Measurements from ENCODE around the gene PRSS21.

Gene PRSS21, protein sequence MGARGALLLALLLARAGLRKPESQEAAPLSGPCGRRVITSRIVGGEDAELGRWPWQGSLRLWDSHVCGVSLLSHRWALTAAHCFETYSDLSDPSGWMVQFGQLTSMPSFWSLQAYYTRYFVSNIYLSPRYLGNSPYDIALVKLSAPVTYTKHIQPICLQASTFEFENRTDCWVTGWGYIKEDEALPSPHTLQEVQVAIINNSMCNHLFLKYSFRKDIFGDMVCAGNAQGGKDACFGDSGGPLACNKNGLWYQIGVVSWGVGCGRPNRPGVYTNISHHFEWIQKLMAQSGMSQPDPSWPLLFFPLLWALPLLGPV

DNA sequence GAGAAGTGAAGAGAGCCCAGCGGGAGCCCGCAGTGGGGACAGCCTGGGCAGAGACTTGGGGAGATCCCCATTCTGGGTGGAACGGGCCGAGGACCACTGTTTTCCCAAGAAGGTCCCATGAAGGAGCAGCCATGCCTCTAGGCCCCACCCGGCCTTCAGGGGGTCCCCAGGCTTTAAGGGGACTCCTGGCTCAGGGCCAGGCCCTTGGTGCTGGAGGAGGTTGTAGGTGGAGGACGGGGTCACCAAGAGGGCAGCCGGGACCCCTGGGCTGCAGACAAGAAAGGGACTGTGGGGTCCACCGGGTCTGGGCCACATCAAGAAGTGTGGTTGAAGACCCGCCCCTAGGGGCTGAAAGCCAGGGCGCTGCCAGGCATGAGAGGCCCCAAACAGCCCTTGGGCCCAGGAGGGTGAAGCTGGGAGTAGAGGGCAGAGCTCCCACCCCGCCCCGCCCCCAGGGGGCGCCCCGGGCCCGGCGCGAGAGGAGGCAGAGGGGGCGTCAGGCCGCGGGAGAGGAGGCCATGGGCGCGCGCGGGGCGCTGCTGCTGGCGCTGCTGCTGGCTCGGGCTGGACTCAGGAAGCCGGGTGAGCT, at the start of gene PRSS21:
PRSS21 (plus strand) TSS at position 487 of the 589 bp plus-strand sequence; CDS start at position 519, 32 bp downstream.
- no peak for DNase-seq

DNA sequence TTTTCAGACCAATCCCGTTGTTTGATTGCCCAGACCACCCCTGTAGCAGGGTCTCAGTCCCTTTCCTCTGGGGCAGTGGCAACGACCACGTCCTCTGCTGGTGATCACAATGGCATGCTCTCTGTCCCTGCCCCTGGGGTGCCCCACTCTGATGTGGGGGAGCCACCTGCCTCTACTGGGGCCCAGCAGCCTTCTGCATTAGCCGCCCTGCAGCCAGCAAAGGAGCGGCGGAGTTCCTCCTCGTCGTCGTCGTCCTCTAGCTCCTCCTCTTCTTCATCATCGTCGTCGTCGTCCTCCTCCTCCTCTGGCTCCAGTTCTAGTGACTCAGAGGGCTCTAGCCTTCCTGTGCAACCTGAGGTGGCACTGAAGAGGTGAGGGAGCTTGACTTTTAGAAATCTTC, 49.1 kb upstream of the PRSS21 start:
- no peak for DNase-seq

DNA sequence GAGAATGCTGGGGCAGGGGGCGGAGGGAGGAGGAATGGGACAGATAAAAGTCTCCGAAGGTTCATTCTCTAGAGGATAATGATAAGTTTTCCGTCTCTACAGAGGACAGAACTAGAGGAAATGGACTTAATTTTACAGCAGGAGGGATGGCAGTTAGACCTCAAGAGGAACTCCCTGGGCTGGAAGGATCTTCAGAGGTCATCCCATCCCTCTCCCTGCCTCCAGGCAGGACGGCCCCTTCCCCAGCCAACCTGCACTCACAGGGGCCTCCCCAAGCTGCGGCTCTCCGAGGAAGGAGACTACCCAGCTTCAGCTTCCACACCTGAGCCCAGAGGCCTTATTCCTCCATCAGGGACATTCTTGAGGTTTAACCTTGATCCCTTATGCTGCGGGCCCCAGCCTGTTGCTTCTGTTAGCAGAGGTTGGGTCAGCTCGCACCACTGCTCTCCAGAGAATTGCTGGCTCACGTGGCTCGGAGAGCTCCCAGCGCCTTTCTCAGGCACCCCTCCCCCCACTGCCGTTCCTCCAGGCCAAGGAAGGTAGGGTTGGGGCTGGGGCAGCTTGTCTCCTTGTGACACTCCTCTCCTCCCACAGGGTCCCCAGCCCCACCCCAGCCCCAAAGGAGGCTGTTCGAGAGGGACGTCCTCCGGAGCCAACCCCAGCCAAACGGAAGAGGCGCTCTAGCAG, 48.5 kb upstream of the PRSS21 start:
- no peak for DNase-seq

DNA sequence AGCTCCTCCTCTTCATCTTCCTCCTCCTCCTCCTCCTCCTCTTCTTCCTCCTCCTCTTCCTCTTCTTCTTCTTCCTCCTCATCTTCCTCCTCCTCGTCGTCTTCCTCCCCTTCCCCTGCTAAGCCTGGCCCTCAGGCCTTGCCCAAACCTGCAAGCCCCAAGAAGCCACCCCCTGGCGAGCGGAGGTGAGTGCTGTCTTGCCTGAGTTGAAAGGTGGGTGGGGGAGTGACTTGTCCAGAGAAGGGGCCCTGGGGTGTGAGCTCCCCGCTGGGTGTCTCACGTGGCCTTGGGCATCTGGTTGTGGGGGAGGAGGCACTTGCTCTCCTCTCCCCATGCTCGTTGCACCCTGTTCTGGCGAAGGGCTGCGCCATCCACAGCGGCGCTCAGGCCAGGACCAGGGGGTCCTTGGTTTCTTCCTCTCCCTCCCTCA, 47.9 kb upstream of the PRSS21 start:
- DNase-seq, result no peak

DNA sequence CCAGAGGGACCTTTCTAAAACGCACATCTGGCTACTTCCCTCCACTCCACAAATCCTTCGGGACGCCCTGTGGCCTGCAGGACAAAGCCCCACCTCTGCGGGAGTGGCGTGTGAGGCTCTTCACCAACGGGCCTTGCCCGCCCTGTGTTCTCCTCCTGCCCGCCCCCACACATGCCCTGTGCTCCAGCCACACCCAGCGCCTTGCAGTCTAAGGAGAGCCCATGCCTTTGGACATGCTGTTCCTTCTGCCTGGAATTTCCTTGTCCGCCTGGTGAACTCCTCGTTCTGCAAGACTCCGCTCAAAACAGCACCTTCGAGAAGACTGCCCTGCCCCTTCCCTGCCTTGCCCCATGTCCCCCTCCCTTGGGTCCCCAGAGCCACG, 47.4 kb upstream of the PRSS21 start:
- DNase-seq, result no peak

DNA sequence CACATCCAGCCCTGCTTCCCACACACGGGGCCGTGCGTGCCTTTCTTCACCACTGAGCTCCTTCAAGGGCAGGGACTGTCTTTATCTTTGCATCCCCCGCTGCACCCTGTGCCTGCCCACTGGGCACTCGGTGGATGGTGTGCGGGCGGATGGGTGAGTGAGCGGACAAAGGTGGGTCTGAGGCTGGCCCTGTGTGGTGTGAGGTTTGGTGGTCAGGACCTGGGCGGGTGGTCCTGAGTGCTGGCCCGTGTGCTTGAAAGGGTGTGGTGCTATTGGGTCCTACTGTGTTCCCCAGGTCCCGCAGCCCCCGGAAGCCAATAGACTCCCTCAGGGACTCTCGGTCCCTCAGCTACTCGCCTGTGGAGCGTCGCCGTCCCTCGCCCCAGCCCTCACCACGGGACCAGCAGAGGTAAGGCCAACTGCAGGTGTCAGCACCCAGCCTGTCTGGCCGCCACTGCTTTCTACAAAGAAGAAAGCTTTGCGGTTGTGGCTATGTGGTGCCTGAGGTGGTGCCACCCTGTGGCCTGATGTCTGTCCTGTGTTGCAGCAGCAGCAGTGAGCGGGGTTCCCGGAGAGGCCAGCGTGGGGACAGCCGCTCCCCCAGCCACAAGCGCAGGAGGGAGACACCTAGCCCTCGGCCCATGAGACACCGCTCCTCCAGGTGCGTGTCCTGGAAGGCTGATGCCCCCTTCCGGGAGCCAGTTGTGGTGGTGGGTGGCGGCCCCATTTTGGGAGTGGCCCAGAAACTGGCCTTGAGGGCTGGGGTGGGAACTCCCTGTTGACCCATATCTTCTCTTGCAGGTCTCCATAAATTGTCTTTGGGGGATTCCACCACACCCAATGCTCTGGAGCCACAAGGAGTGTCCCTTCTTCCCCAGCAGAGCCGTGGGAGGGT, 46.7 kb upstream of the PRSS21 start:
- DNase-seq, result no peak

DNA sequence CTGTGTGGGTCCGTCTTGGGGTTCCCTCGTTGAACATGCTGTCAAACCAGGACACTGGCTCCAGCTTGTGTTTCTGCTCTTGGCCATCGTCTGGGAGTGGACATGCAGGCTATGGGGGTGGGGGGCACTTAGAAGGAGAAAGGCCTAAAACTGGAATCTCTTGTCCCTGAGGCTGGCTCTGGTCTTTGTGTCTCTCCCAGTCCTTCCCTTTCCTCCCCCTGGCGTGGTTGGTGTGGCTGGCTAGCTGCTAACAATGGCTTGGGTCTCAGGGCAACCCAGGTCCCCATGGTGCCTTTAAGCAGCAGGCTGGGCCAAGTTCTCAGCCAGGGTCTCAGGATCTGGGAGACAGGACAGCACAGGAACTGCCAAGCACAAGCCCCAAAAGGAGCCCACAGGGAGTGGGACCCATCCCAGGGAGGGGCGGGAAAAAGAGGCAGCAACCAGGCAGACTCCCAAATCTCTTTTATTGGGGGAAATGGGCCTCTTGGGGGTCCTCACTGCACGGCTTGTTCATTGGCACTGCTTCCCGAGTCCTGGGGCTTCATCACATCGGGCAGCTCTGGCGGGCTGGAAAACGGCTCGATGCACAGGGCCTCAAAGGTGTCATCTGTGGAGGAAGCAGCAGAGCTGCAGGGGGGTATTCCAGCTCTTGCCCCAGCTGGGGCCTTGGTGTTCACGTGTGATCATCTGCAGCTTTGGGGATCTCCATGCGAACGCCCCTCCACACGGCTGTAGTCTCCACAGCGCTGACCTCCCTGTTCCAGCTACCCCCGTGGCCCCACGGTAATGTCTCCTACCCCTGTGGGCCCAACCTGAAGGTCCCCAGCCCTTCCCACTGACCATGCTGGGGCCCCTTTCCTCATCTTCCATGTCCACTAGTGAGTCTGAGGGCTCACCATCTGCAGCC, 45.3 kb upstream of the PRSS21 start:
- DNase-seq, result no peak

DNA sequence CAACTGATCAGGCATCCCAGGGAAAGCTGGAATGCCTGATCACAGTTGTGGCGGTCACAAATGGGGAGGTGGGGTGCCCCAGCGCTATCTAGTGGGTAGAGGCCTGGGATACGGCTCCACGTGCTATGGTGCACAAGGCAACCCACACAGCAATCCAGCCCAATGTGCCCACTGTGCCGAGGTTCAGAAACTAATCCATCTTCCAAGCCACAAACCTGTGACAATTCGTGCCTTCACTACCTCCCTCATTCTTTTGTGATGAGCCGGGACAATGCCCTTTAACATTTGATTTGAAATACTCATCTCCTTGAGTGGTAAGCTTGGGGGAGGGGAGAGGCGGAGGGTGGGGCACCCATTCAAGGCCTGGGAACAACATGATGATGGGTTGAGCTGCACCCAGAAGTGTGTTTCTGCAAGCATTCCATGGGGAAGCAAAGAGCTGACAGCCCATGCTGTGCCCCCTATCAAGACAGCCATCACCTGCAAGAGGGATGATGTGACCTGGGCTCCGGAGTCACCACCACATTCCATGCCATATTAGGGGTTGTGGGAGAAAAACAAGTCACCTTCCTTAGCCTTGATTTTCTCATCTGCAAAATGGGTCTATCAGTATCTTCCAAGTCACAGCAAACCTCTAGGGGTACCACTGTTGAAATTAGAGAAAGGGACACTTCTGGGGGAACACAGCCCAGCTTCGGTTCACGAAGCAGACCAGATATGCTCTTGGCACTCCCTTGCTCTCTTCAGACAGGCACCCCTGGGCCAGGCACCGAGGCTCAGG, 43.7 kb upstream of the PRSS21 start:
- DNase-seq, result no peak

DNA sequence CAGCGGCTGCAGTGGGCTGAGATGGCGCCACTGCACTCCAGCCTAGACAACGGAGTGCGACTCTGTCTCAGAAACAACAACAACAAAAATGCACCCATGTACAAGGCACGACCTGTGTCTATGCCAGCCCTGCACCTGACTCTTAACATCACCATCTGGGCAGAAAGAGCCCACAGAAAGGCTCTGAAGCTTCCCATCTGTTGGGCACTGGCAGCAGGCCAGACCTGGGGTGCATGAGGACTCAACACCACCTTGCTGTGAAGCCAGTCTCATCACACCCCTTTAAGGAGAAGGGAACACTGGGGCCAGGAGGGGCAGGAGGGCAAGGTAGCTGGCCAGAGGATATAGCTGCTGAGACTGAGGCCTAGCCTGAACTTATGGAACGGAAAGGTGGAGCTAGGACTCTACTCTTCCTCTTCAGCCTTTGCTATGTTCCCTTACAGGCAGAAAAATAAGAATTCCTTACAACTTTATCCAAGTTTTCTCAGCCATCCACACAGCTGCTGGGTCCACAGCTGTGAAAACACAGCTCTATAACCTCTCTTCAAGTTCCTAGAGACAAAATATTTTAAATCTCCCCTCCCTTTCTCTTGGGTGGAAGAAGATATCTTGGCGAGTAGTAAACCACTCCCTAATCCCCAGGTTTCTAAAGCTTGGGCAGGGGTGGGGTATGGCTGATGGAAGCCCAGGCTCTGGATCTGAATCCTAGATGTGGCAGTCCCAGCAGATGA, 42.7 kb upstream of the PRSS21 start:
- peak; percentile 93 to 95 for DNase-seq

DNA sequence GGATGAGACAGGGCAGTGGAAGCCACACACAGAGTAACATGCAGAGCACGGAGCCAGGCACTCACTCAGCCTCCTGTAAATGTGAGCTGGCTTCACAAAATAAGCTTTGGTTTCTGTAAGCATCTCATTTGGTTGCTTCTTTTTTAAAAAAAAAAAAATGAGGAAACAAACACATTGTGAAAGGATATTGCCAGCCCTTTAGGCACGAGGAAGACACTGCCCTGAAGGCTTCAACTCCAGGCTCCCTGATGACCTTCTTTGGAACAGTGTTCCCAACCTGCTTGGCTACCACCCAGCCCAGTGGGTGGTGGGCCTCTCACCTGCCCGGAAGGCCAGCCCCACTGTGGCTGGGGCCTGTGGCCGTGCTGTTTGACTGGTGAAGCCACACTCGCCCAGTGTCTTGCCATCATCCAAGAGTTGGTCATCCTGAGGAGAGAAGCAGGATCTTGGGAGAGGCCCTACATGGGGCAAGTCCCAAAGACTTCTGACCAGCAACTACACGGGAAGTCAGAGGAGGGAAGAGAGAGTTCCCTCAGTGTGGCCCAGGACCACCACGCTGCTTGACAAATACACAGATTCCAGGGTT, 41.8 kb upstream of the PRSS21 start:
- DNase-seq, result no peak

DNA sequence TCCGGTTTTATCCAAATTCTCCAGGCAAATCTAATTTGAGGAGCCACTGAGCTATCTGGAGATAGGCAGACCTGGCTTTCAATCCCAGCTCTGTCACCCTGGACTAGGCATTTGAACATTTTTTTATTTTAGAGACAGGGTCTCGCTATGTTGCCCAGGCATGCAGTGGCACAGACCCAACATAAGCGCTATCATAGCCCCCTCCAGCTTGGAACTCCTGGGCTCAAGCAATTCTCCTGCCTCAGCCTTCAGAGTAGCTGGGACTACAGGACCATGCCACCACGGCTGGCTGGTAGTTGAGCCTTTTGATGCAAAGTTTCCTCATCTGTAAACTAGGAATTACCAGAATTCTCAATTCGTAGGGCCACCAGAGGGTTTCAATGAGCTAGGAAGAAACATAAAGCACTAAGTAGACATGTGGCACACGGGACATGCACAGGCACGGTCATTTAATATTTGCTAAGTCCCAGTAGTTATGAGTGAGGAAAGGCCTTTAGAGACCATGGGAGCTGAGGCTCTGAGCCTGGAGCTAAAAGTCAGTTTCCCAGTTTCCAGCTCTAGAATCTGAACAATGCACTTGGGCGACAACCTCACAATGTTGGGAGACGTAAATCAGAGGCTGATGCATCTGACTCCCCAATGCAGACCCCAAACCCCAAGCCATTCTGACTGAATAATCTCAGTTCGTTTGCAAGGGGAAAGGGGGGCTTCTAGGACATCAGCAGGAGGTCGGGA, 41.1 kb upstream of the PRSS21 start:
- no peak for DNase-seq

DNA sequence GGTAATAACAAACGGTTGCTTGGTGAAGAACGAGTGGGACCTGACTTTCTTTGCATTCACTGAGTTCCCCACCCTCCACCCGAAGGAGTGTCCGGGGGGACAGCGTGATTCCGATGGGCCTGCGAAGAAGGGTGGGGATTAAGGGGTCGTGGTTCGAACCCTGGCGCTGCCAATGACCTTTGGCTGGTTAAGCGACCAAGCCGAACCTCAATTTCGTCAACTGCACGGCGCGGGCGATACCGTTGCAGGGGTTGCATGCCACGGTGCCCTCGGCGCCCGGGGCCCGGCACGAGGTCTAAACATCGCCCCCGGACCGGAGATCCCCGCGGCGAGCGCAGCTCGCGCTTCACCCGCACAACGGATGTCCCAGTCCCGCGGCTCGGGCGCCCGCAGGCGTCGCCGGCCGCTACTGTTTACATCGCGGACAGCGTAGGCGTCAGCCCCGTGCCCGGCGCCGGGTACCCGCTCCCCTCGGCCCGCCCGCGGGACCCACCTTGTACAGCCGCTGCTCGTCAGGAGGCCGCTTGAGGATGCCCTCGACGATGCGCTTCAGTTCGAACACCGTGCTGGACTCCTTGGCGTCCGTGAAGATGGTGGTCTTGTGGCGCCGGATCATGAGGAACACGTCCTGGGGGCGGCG, 40.4 kb upstream of the PRSS21 start:
- DNase-seq, result no peak

DNA sequence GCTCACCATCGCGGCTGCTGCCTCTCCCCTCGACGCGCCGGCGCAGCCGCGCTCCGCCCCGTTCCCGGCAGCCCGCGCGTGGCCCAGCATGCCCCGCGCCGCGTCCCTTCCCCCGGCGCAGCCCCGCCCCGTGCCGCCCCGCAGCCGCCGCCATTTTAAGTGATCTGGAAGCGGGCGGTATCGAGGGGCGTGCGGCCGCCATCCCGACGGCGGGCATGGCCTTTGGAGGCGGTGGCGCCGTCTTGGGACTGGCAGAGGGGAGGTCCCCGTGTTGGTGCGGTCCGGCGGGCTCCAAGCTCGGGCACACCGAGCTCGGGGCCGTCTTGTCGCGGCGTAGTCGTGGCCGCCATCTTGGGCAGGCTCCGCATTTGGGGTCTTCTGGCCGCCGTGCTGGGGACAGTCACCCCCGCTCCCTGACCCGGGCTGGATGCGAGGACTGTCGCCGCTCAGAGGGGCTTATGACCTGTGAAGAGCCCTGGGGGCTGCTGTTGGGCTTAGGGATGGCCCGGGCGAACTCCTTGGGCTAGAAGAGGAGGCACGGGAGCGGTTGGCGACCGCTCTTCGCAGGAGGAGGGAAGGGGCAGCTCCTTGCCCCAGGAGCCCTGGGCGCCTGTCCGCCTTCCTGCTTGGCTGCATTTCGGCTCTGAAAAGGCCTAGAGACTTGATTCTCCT, 39.7 kb upstream of the PRSS21 start, which contains the start of gene ELOB:
ELOB (minus strand) TSS at position 50 of the 672 bp plus-strand sequence; CDS start at position 9, 41 bp downstream.
- DNase-seq, result peak; percentile 67 to 80

DNA sequence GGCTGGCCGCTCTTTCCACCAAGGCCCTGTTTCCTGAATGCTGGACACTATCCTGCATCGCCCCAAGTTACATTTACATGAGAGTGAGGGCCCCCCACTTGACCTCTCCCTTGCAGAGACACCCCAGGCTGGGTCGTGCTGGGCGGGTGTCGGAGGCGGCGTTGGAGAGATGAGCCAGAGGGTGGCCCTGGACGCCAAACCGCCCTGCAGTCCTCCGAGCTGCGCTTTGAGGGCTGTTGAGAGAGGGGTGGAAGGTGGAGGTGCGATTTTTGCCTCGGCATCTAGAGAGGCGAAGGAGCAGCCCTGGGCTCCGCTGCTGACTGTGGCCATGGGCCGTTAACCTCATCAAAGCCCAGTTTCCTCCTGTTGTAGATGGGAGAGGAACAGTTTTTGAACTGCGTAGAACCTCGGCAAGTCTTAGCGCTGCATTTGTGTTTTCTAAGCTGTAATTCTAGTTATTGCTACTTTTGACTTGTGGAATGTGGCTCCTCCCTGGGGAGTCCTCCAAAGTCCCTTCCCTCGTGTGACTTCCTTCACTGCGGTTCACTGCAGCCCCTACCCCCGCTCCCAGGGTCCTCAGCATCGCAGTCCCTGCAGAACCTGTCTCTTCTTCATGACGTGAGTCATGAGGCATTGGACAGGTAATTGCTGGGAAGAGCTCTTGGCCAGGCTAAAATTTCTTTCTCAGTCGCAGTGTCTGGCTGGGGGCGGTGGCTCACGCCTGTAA, 39.0 kb upstream of the PRSS21 start:
- no peak for DNase-seq

DNA sequence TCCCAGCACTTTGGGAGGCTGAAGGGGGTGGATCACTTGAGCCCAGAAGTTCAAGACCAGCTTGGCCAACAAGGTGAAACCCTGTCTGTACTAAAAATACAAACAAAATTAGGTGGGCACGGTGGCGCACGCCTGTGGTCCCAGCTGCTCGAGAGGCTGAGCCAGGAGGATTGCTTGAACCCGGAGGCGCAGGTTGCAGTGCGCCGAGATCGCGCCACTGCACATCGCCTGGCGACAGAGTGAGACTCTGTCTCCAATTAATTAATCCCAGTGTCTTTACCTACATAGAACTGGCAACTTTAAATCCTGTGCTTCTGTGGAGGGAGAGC, 38.4 kb upstream of the PRSS21 start:
- no peak for DNase-seq

DNA sequence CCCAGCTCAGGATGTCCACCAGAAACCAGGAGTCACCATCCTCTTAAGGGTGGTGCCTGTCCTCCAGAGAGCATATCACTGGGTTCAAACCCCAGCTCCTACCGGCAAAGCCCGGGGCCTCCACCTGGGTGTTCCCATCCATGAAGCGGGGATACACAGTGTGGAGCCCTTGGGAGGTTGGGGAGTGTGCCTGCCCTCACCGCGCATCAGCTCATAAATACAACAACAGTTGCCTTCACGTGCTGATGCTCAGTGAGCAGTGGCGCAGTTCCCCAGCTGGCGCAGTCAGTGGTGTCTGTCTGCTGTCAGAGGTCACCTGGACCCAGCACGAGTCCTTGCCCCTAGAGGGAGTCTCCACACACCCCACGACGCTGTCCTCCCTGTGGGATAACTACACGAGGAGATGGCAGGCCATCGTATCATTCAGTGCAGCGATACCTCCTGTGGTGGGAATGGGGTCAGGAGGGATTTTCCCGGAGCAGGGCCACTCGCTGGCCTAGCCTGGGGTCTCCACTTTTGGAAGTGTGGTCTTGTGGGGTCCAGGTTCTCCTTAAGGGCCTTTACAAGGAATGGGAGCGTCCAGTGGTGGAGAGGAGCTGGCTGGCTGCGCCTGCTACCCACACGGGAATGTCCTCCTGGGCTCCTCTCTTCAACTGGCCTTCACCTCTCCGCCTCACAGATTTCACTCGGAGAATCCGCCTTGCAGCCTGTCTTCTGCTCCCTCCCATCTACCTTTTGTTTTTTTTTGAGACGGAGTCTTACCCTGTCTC, 37.7 kb upstream of the PRSS21 start:
- no peak for DNase-seq
